ENCODE data around the gene NRCAM. TPM values are rescaled to one million over a fixed set of nuclear protein-coding genes. Genes with fewer than 3 reads are reported as not detected.
A peak's percentile ranks its signal among the peaks of the same experiment; 100 is the strongest.

Gene NRCAM
- total and polyA plus RNA-seq, 12 donors: 0.08 to 1.3 (median 0.38) TPM

GRCh38 chr7:108247614-108248013 lies 208.6 kb downstream of the NRCAM start:
- Histone ChIP-seq H3K27ac (no peak overlapping the region), H3K27me3 (peaks cover 0 to 4% (median 0%) of the 10 kb centered on the region in 7 donors), H3K4me1 (peaks cover 0 to 10% (median 0%) of the 10 kb centered on the region in 9 donors), H3K9me3 (no peaks in the 10 kb centered on the region), H3K36me3 (no peaks in the 10 kb centered on the region), H3K4me3 (no peak overlapping the region)
- ATAC-seq (no peak), DNase-seq (no peak)
- intact Hi-C loops (cut with DNase I): no loop called here
- no peak for TF ChIP-seq CTCF (IDR thresholded peaks at IDR 0.05)
- WGBS, 2 donors: 60 to 67% methylated on average over 1 of the region's 1 CpG

- DNase-seq: no peak
- H3K27ac ChIP-seq: no peak overlapping the region
- peaks cover 0 to 4% (median 0%) of the 10 kb centered on the region in 7 donors for H3K27me3 ChIP-seq
- intact Hi-C loops (cut with DNase I): no loop called here
- peaks cover 0 to 10% (median 0%) of the 10 kb centered on the region in 9 donors for H3K4me1 ChIP-seq
- no peaks in the 10 kb centered on the region for H3K9me3 ChIP-seq
- peak in 3 of 8 donors; percentile 21 to 89 (median 31) for ATAC-seq
- WGBS, 2 donors: 46 to 73% methylated on average over 1 of the region's 1 CpG
- H3K4me3 ChIP-seq: no peak overlapping the region
- TF ChIP-seq CTCF (IDR thresholded peaks at IDR 0.05): no peak
- no peaks in the 10 kb centered on the region for H3K36me3 ChIP-seq
Measured at GRCh38 chr7:108246227-108246837, 209.9 kb downstream of the NRCAM start.

- no peak overlapping the region for H3K27ac ChIP-seq
- ATAC-seq: no peak
Measured at GRCh38 chr7:108245523-108246226, 210.6 kb downstream of the NRCAM start.

GRCh38 chr7:108244110-108244509 lies 212.1 kb downstream of the NRCAM start:
- no peak for TF ChIP-seq CTCF (IDR thresholded peaks at IDR 0.05)

More at GRCh38 chr7:108245523-108246226, 210.6 kb downstream of the NRCAM start:
- H3K9me3 ChIP-seq: no peaks in the 10 kb centered on the region
- peaks cover 0 to 4% (median 0%) of the 10 kb centered on the region in 7 donors for H3K27me3 ChIP-seq
- H3K4me1 ChIP-seq: peaks cover 0 to 10% (median 0%) of the 10 kb centered on the region in 9 donors
- no peak for DNase-seq
- H3K4me3 ChIP-seq: no peak overlapping the region
- 69 to 83% methylated on average over 2 of the region's 2 CpGs for WGBS, 2 donors
- intact Hi-C loops (cut with DNase I): no loop called here
- H3K36me3 ChIP-seq: no peaks in the 10 kb centered on the region
- no peak for TF ChIP-seq CTCF (IDR thresholded peaks at IDR 0.05)

More at GRCh38 chr7:108244110-108244509, 212.1 kb downstream of the NRCAM start:
- ATAC-seq (no peak), DNase-seq (no peak)
- H3K27ac ChIP-seq: no peak overlapping the region
- intact Hi-C loops (cut with DNase I): no loop called here
- 91 to 95% methylated on average over 3 of the region's 3 CpGs for WGBS, 2 donors
- H3K9me3 ChIP-seq: no peaks in the 10 kb centered on the region
- peaks cover 0 to 4% (median 0%) of the 10 kb centered on the region in 7 donors for H3K27me3 ChIP-seq
- H3K4me1 ChIP-seq: peaks cover 0 to 10% (median 0%) of the 10 kb centered on the region in 9 donors
- H3K4me3 ChIP-seq: no peak overlapping the region
- no peaks in the 10 kb centered on the region for H3K36me3 ChIP-seq
